ENCODE measurements around the gene RAD18.

The RAD18 gene

DNA sequence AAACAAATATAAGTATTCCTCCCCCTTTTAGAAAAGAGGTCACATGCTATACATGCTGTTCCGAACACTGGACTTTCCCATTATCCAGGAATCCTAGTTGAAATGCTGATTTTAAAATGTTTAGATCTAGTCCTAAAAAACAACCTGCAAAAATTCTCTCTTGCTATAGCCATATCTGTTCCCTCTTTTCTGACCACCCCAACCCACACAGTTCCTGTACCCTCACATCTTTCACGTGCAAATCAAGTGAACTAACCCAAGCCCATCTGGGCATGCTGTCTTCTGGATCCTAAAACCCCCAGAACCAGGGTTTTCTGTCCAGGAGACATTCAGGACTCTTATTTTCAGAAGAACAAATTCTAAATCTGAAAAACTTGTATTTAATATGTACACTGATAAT, 67.4 kb downstream of the RAD18 start:
- no peak for DNase-seq (ENCODE audit: low spot score)

DNA sequence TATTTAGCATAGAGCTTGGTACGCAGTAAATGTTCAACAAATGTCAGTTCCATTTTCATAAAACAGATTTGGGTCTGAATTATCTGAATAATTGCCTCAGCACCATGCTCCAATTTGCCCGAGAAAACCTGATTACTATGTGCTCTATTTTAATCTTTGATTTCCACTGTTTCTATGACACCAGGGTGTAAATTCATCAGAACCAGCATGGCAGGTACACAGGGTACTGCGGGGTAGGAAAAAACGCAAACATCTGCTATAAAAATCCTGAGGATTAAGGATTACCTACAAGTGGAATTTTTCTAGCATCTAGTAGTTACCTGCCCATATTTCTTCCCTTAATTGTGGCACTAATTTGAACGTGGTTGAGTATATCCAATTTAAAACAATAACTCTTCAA, 70.3 kb downstream of the RAD18 start:
- DNase-seq (ENCODE audit: low spot score): no peak

- DNase-seq (ENCODE audit: low spot score): no peak
Observed at GRCh38 chr3:8891774-8892173, 71.5 kb downstream of the RAD18 start.

DNA sequence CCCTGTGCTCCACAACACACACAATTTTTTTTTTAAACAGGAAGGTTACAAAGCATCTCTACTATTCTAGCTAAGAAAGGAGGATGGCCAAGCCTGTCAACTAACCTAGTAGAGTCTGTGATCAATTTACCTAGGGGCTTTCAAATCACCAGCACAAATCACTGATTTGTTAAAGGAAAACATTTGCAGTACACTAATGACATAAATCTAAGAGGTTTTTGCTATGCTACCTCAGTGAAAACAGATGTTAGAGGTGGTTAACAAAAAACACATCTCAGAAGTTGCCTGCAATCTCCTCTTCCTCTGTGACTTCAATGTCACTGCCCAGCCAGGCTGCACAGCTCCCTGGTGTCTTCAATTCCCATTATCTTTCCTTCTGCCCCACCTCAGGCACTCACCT, 72.0 kb downstream of the RAD18 start:
- no peak for DNase-seq (ENCODE audit: low spot score)

DNA sequence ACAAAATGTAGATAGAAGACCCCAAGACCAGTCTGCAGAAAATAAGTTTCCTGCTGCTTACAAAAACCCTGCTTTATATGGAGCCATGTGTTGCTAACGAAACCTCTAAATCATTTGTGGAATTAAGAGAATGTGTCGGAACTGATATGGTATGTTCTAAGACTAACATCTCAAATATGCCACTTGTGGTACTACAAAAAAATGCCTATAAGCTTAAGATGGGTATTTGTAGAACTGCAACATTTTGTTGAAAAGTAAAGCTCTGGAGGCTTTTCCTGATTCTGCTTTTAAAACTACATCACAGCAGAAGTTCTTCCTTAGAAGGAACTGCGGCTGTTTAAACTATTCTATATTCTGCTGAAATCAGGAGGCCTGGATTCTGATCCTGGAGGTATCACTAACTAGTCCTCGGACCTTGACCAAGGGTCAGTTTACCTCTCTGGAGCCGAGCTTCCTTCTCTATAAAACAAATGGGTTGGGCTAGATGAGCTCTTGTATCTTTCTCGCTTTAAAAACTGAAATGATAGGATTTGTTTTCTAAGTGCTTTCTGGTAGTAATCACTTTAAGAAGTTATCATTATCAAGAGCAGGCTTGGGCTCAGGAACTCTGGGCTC, 74.9 kb downstream of the RAD18 start:
- no peak for DNase-seq (ENCODE audit: low spot score)

DNA sequence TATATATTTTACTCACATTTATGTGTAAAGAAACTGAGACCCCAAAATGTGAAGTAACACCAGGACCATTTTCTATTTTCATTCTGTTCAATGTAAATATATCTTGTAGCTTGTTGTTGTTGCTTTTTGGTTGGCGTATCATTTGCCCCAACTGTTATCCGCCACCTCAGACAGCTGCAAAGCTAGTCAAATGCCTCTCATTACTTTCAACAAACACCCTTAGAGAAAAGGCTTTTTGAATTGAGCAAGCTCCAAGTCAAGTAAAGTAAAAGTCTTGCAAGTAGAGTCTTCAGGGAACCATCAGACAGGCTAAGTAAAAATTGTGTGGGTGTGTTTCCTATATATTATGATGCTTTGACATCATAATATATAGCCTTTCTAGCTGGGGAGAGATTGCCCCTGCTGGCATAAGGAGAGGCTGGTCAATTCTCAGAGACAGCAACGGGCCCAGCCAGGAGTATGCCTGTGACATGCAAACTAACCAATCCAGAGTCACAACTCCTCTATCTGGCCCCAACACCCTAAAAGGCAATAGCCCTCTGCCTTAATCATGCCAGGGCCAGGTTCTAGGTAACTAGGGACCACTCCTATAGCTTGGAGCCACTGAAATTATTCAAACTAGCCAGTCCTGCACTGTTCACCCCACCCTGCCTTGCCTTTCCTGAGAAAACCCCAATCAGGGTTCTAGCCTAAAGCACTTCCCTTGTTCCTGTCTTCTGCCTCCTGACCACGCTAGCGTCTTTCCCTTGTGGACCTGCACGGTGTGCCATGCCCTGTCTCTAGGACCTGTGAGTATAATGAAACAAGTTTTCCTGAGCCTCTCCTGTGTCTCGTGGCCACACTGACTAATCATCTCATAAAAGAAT, 75.6 kb downstream of the RAD18 start:
- no peak for DNase-seq (ENCODE audit: low spot score)

GRCh38 chr3:8886546-8886945, 76.7 kb downstream of the RAD18 start:
- no peak for DNase-seq (ENCODE audit: low spot score)

DNA sequence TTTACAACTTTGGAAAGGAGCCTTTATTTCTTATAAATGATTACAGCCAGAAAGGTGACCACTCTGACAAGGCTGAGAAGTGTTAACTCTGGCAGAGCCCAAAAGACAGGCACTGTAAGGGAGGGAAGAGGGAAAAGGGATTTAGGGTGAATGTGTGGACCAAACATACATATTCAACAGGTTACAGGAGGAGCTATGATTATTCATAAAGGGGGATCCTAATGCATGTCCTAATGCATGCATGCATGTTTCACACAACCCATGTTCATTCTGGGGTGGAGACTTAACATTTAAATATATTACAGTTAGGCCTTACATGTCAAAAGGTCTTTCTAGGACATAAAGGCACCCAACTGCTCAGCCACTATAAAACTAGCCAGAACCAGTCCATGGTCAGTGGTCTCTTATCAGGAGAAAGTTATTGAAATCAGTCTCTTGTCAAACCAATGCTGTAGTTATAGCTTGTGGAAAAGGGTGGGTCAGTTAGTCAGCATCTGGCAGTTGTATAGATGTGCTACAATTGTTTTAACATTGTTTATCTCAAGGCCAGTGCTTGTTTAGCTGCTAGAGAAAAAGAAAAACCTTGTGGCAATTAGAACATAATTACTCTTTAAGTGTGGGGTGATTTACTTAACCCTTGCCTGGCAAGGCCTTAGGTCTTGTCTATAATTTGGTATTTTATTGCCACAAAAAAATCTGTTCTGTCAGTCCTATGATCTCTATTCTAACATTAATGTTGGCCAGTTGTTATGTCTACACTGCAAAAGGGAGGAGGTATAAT, 77.5 kb downstream of the RAD18 start:
- DNase-seq (ENCODE audit: low spot score): no peak

DNA sequence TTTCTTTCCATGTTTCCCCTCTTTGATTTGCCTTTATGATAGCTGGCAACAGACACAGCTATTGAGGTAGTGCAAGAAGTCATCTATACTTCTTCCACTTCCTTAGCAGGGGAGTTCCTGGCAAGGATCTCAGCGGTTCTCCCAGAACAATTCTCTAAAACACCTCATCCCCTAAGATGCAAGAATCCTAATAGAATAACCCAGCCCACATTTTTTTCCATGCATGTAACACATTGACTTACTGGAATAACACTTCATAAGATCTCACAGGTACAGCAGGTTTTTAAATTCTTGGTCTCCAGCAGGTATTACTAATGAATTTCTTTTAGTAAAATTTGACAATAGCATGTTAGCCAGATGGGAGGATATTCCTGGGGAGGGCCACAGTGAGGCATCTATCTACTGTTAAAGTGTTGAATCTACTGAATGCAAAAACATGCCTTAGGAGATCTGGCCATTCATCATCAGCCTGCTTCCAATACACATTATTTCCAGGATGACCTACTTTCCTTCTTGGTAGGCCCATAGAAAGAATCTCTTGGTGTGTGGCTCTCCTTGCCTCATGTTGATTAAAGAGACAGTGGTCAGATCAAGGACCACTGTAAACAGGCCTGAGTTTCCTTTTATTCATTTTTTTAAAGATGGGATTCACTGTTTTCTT, 78.5 kb downstream of the RAD18 start:
- no peak for DNase-seq (ENCODE audit: low spot score)

DNA sequence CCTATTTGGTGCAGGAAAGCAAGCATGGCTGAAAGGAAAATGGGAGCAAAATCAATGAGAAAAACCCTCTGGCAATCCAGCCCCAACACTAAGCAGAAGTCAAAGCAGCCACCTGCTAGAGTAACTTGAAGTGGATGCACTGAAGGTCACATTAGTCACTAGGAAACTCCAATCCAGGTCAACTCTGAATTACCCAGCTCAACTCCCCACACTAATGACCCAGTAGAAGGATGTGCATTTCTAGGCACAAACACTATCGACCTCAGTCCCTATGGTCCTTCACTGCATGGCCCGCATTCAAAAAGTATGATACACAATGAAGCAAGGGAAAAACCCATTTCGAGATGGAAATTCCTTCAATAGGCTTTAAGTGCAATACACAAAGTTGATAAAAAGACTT, 80.6 kb downstream of the RAD18 start:
- DNase-seq (ENCODE audit: low spot score): no peak

DNA sequence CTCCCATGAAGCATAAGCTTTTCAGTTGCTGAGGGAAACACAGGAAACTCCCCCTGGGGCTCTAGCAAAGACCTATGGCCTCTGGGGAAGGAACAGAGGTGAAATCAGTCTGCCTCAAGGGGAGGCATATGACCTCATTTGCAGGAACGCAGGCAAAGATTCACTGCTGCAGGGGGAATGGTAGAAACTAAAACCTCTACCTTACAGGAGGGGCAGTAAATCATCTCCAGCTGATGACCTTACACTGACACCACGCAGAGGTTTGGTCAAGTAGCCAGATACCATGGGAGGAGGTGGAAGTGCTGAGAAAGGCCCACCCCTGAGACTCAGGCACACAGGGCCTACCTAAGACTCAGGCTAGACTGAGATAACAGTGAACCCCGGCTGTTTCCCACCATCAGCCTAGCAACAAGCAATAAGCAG, 81.1 kb downstream of the RAD18 start:
- no peak for DNase-seq (ENCODE audit: low spot score)

DNA sequence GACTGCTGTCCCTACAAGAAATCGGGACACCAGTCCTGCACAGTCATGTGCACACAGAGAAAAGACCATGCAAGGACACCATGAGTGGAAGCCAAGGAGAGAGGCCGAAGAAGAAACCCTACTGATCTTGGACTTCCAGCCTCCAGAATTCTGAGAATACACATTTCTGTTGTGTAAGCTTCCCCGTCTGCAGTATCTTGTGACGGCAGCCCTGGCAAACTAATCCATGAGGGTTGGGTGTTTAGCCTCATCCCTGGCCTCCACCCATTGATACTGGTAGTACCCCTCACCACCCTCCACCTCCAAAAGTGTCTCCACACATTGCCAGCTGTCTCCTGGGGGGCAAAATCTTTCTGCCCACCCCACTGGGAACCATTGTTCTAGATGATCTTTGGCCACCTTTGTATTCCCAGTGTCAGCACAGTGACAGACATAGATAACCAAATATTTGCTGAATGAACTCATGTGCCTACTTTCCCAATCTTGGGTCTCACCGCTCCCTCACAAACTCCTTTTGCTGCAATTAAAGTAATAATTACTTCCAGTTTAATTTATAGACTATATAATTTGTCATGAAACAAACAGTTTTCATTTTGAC, 83.8 kb downstream of the RAD18 start:
- no peak for DNase-seq (ENCODE audit: low spot score)

DNA sequence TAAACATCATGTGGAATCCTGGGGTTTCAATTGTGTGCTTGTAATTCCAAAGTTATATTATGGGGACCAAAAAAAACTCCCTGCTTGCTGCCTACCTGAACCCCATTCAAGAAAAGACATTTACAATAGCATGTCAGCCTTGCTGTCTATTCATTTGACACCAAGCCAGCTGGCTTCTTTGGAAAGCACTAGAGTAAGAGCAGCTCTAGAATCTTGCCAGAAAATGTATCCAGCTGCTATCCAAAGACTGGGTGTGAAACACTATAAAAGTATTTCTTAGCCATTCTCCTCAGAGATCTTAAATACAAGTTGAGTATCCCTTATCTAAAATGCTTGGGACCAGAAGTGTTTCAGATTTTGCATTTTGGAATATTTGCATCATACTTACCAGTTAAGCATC, 87.4 kb downstream of the RAD18 start:
- DNase-seq (ENCODE audit: low spot score): no peak

GRCh38 chr3:8873740-8874139, 89.5 kb downstream of the RAD18 start:
- no peak for DNase-seq (ENCODE audit: low spot score)

- no peak for DNase-seq (ENCODE audit: low spot score)
Observed at GRCh38 chr3:8872261-8872660, 91.0 kb downstream of the RAD18 start.

GRCh38 chr3:8871306-8871705, 92.0 kb downstream of the RAD18 start:
- DNase-seq (ENCODE audit: low spot score): peak; percentile 79

DNA sequence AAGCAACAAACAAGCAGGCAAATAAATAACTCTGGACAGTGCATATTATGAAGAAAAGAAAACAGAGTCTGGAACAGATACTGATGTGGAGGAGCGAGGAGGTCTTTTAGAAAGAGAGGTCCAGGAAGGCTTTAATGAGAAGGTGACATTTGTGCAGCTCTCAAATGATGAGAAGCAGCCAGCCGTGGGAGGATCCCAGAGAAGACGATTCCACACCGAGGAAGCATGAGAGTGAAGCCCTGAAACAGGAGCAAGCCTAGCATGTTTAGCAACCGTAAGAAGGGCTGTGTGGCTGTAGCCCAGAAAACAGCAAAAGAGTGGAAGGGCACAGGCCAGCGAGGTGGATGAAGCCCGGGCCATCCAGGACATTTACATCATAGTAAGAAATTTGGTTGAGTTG, 93.1 kb downstream of the RAD18 start:
- no peak for DNase-seq (ENCODE audit: low spot score)

- peak; percentile 37 for DNase-seq (ENCODE audit: low spot score)
Observed at GRCh38 chr3:8869613-8870012, 93.7 kb downstream of the RAD18 start.

DNA sequence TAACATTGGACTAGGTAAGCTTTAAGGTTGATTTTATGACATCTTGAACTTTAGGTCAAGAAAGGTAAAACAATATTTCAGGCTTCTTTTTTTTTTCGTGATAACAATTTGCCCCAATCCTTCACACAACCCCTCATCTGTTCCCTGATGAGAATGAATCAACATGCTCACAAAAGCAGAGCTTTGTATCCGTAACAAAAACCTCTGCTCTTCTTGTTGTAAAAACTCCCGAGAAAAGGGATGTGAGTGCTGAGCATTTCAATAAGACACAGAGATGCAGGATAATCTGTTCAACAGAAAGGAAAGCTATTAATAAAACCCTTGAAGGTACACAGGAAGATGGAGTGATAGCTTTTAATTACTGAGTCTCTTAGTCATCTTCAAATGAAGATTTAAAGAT, 94.3 kb downstream of the RAD18 start:
- DNase-seq (ENCODE audit: low spot score): peak; percentile 80

DNA sequence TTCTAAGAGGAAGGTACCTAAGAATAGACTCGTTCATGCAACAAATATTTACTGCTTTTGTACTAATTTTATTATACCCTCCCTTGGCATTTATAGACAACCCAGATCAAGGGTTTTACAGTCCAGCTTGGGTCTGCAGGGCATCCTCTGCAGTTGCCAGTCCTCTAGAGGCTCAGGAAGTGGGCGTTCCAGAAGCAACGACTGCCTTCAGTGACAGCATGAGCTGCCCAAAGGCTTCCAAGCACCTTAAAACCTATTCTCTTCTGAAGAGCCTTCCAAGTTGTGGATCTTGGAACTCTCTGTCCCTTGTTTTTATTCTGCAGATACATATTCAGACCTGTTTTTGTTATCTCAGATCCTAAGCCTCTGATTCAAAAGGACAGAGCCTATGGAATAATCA, 95.6 kb downstream of the RAD18 start:
- no peak for DNase-seq (ENCODE audit: low spot score)

GRCh38 chr3:8865697-8866096, 97.6 kb downstream of the RAD18 start:
- DNase-seq (ENCODE audit: low spot score): no peak

Measured in pons (tissue), 1 donor.